ENCODE measurements around the gene FBXO15. TPM values are rescaled to one million over a fixed set of nuclear protein-coding genes. Genes with fewer than 3 reads are reported as not detected.
A peak's percentile ranks its signal among the peaks of the same experiment; 100 is the strongest.

The FBXO15 gene
- total RNA-seq, 1 donor from 2014 or later = 0.57 TPM

GRCh38 chr18:74141667-74142066 is 6.0 kb downstream of the FBXO15 start:
- peaks cover 10% of the 10 kb centered on the region for H3K4me1 Mint-ChIP-seq (ENCODE audit: low read depth)
- TF ChIP-seq CTCF (IDR thresholded peaks at IDR 0.05) = no peak
- H3K9me3 Mint-ChIP-seq (ENCODE audit: low read depth) = no peaks in the 10 kb centered on the region
- no peak overlapping the region for H3K4me3 Mint-ChIP-seq (ENCODE audit: unreplicated experiment)
- H3K27ac Mint-ChIP-seq (ENCODE audit: unreplicated experiment) = no peak overlapping the region
- H3K27me3 Mint-ChIP-seq (ENCODE audit: low read depth) = no peaks in the 10 kb centered on the region
- DNase-seq (ENCODE audit: low spot score) = no peak
- no peaks in the 10 kb centered on the region for H3K36me3 Mint-ChIP-seq (ENCODE audit: low read depth)

DNA sequence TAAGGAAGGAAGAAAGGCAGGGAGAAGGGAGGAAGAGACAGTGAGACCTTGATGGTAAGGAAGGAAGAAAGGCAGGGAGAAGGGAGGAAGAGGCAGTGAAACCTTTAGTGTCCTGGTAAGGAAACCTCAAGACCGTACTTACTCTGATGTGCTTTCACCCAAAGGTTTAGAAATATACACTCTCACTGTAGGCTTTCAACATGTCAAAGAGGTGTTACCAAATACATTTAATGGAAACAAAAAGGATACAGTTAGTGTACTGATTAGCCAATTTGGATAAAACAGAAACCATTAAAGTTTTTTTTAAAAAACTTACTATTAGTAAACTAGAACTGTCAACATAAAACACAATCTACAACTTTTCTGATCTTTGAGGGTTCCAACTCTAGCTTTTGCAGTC is 7.1 kb downstream of the FBXO15 start:
- Mint-ChIP-seq H3K4me3 (ENCODE audit: unreplicated experiment) (no peak overlapping the region), H3K27me3 (ENCODE audit: low read depth) (no peaks in the 10 kb centered on the region), H3K36me3 (ENCODE audit: low read depth) (no peaks in the 10 kb centered on the region), H3K4me1 (ENCODE audit: low read depth) (peaks cover 10% of the 10 kb centered on the region), H3K9me3 (ENCODE audit: low read depth) (no peaks in the 10 kb centered on the region), H3K27ac (ENCODE audit: unreplicated experiment) (no peak overlapping the region)
- DNase-seq (ENCODE audit: low spot score) = no peak
- no peak for TF ChIP-seq CTCF (IDR thresholded peaks at IDR 0.05)

DNA sequence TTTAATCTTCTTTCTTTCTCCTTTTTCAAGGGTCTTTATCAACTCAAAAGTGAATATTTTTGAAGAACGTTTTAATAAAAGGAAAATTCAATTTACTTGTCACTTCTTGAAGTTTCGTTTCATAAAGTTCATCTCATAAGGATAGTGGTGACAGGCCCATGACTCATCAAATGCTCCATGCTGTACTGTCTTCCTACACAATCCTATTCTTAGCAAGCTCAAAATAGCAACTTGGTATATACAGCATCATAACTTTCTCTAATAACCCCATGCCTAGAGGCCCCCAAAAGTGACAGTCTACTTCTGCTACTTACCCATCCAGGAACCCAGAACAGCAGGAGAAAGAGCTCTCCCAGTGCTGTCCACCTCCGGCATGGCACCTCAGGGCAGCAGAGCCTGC is 7.7 kb downstream of the FBXO15 start:
- Mint-ChIP-seq H3K4me1 (ENCODE audit: low read depth) (peaks cover 10% of the 10 kb centered on the region), H3K4me3 (ENCODE audit: unreplicated experiment) (no peak overlapping the region)

GRCh38 chr18:74139411-74139810 is 8.2 kb downstream of the FBXO15 start:
- H3K27me3 Mint-ChIP-seq (ENCODE audit: low read depth) = no peaks in the 10 kb centered on the region
- H3K27ac Mint-ChIP-seq (ENCODE audit: unreplicated experiment) = no peak overlapping the region
- TF ChIP-seq CTCF (IDR thresholded peaks at IDR 0.05) = no peak
- H3K4me3 Mint-ChIP-seq (ENCODE audit: unreplicated experiment) = no peak overlapping the region
- H3K4me1 Mint-ChIP-seq (ENCODE audit: low read depth) = peaks cover 10% of the 10 kb centered on the region
- DNase-seq (ENCODE audit: low spot score) = no peak
- no peaks in the 10 kb centered on the region for H3K9me3 Mint-ChIP-seq (ENCODE audit: low read depth)
- no peaks in the 10 kb centered on the region for H3K36me3 Mint-ChIP-seq (ENCODE audit: low read depth)

More for the DNA sequence above, 7.7 kb downstream of the FBXO15 start:
- H3K27me3 Mint-ChIP-seq (ENCODE audit: low read depth) = no peaks in the 10 kb centered on the region
- no peak for DNase-seq (ENCODE audit: low spot score)
- peak overlapping the region; percentile 25 for H3K27ac Mint-ChIP-seq (ENCODE audit: unreplicated experiment)
- H3K9me3 Mint-ChIP-seq (ENCODE audit: low read depth) = no peaks in the 10 kb centered on the region
- no peaks in the 10 kb centered on the region for H3K36me3 Mint-ChIP-seq (ENCODE audit: low read depth)
- TF ChIP-seq CTCF (IDR thresholded peaks at IDR 0.05) = no peak

DNA sequence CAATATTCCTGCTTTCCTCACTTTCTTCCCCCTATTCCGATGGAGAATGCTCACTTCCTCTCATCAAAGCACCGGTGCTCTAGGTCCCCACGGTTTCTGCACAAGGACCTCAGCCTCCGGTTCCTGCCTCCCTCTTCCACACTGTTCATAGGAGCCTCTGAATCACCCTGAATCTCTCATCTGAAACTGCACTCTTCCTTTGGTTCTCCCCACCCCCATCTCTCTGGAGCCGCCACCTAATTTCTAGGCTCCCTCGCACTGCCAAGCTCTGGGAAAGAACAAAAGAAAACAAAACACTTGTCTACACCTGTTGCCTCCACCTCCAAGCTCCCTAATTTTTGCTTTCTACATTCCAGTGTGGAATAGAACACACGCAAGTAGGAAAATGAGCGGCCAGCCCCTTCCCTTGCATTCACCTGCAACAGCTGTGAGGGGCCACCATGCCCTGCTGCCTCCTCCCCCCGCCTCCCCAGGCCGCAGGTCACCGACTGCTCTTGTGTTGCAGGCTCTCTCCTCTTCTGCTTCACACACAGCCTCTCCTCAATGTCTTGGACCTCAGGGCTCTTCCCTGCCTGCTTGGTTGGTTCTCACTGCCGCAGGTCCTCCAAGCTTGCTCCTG is 9.6 kb downstream of the FBXO15 start:
- Mint-ChIP-seq H3K27me3 (ENCODE audit: low read depth) (no peaks in the 10 kb centered on the region), H3K36me3 (ENCODE audit: low read depth) (no peaks in the 10 kb centered on the region)

More for the DNA sequence above, 9.6 kb downstream of the FBXO15 start:
- peaks cover 10% of the 10 kb centered on the region for H3K4me1 Mint-ChIP-seq (ENCODE audit: low read depth)
- no peaks in the 10 kb centered on the region for H3K9me3 Mint-ChIP-seq (ENCODE audit: low read depth)
- no peak for TF ChIP-seq CTCF (IDR thresholded peaks at IDR 0.05)
- no peak overlapping the region for H3K4me3 Mint-ChIP-seq (ENCODE audit: unreplicated experiment)
- no peak overlapping the region for H3K27ac Mint-ChIP-seq (ENCODE audit: unreplicated experiment)
- DNase-seq (ENCODE audit: low spot score) = no peak
